Transverse colon (tissue), 4 donors: ENCODE data around the gene ZBTB20.

Experiments
- EP300 ChIP-seq: sonication (generic); formaldehyde crosslinking; IDR thresholded peaks from one replicate; pipeline ENCODE4 v1.6.1; 2017; ENCODE audit warnings: antibody characterized with exemption, low read depth
- POLR2A ChIP-seq: fragments of 450-650 bp; IDR thresholded peaks from one replicate; pipeline ENCODE4 v1.6.1; 2016; ENCODE audit warnings: antibody characterized with exemption, mild to moderate bottlenecking, moderate library complexity
- POLR2AphosphoS5 ChIP-seq, 3 donors: sonication (generic); formaldehyde crosslinking; IDR thresholded peaks; one replicate each; pipeline ENCODE4 v1.6.1; 2016; ENCODE audit warnings: antibody characterized with exemption in 3 of 3
- TF ChIP-seq, protein P1 (sequence below), 5 experiments: fragments of 200-600 bp in 3 of 5; fragments of 450-650 bp in 2 of 5; sonication (generic) in 3 of 5; IDR thresholded peaks; 1 replicate in 2 of 5; 2 replicates in 3 of 5; pipeline ENCODE4 v1.5.1; 2016 to 2017; ENCODE audit warnings: antibody characterized with exemption in 5 of 5, inconsistent platforms in 3 of 5, mild to moderate bottlenecking in 2 of 5, moderate library complexity in 1 of 5

DNA sequence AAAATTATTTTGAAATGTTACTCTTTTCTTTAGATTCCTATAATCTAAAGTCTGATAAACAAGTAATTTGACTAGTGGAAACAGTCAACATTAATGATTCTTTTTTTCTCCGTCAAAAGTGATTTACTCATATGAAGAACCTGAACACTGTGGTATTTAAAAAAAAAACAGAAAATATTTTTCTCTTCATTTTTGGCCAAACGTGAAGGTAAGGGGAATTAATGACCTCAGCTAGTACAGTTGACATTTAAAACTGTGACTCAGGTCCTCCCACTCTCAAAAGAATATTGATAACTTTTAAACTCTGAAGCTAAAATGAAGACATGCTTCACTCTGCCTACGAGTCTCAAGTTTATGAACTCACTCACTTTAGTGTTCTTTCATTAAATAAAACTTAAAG, 818.7 kb downstream of the ZBTB20 start:
- TF ChIP-seq POLR2A: no peak
- TF ChIP-seq, protein P1, sequence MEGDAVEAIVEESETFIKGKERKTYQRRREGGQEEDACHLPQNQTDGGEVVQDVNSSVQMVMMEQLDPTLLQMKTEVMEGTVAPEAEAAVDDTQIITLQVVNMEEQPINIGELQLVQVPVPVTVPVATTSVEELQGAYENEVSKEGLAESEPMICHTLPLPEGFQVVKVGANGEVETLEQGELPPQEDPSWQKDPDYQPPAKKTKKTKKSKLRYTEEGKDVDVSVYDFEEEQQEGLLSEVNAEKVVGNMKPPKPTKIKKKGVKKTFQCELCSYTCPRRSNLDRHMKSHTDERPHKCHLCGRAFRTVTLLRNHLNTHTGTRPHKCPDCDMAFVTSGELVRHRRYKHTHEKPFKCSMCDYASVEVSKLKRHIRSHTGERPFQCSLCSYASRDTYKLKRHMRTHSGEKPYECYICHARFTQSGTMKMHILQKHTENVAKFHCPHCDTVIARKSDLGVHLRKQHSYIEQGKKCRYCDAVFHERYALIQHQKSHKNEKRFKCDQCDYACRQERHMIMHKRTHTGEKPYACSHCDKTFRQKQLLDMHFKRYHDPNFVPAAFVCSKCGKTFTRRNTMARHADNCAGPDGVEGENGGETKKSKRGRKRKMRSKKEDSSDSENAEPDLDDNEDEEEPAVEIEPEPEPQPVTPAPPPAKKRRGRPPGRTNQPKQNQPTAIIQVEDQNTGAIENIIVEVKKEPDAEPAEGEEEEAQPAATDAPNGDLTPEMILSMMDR (IDR thresholded peaks at IDR 0.05): no peak
- no peak for TF ChIP-seq POLR2AphosphoS5 (IDR thresholded peaks at IDR 0.05)
- no peak for TF ChIP-seq EP300
